NCI-H524 treated with DMSO at 0.1 percent for 48 hours (cell line): ENCODE data around the gene HNRNPUL2.

Experiments used
- DNase-seq: peaks from one replicate; lab custom pipeline; 2025; lab: John Stamatoyannopoulos, UW

The HNRNPUL2 gene

DNA sequence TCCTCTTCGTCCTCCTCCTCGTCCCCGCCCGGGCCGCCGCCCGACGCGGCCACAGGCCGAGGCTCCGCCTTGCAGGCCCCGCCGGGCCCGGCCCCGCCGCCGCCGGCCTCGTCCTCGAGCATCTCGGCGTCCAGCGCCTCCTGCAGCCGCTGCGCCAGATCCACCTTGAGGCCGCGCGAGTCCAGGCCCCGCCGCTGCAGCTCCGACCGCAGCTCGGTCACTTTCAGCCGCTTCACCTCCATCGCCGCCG is 417 bp downstream of the HNRNPUL2 start:
- no peak for DNase-seq

DNA sequence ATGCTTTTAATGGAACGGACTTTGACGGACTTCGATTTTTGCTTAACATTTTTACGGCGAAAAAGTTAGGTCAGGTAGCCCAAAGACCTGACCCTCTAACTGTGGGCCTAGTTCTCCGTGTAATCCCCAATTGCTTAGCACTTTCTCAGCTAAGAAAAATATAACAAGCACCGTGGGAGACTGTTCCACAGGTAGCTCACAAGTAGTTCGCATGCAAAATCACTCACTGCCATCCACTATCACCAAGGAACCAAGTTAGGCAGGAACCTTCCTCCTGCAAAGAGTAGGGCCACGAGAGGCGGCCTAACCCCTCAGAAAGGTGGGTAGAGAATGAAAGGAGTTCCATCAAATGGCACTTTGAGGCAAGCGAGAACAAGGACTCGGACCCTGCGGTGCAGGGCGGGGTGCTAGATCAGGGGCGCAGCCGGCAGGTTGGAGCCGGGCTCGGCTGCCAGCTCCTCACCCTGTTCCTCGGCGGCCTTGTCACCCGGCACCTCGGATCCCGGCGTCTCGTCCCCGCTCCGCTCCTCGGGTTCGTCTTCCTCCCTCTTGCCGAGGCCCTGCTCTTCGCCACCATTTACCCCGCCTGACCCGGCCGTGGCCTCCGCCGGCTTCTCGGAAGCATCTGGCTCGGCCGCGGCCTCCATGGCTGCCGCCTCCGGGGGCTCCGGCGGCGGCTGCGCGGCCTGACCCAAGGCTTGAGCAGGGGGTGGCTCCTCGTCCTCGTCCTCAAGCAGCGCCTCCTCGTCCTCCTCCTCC is 922 bp downstream of the HNRNPUL2 start:
- no peak for DNase-seq

DNA sequence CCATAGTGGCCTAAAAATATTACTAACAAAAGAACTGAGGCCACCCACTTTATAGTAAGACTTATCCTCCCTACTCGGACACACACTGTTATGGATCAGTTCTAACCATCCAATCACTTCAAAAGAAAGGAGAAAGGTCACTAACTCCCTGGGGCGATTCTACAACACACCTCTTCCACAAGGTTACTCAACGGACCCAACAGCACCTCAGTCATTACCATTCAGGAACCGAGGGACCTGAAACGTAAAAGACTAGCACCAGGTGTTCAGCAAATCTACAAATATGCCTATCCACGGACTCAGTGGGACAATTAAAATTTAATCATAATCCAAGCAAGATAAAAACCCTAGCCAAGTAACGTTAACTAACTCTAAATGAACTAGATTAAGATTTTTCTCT is 1.6 kb downstream of the HNRNPUL2 start:
- DNase-seq: no peak

DNA sequence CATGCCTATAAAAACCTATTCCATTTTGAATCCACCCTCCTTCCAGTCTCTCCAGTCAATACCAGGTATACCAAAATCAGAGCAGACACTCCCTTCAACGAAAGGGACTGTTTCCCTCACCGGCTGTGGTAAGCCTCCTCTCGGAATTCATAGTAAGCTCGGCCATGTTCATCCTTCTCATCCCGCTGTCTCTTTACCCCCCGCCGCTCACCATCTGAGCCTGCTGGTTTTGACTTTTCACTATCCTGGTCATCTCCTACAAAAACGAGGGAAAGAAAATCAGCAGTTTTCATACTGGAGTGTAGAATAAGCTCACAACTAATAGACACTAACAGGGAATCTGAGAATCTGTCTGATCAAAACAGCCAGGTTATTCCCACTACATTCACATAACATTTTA is 3.1 kb downstream of the HNRNPUL2 start:
- DNase-seq: no peak

DNA sequence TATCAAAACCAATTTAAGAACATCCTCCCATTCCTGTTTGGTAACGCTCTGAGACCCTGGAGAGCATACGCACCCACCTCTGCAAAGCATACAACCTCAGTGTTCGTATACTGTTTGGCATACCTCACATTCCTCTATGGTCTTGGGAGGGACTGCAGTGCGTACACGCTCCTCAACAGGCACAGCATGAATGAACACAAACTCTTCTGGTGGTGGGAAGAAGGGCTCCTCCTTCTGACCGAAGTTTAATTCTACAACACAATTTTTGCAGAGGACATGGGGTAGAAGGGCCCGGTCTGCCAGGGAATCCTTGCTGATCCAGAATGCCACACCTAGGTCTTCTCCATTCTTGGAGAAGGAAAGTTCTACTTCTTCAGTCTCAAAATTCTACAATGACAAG is 5.3 kb downstream of the HNRNPUL2 start:
- DNase-seq: no peak

DNA sequence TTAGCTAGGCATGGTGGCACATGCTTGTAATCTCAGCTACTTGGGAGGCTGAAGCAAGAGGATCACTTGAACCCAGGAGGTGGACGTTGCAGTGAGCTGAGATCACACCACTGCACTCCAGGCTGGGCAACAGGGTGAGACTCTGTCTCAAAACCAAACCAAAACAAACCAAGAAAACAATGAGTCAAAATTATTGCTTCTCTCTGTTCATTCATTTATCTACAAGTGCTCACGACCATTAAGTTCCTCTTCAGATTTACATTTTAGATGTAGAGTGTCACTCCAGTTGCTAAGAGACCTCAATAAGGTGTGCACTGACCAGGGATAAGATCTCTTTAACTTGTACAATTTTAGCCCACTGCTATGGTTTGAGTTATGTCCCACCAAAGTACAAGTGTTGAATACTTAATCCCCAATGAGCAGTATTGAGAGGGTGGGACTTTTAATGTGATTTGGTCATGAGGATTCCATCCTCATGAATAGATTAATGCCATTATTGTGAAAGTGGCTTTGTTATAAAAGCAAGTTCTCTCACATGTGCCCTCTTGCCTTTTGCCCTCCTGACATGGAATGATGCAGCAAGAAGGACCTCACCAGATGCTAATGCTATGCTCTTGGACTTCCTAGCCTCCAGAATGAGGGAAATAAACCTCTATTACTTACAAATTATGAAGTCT is 7.8 kb downstream of the HNRNPUL2 start:
- DNase-seq: no peak

DNA sequence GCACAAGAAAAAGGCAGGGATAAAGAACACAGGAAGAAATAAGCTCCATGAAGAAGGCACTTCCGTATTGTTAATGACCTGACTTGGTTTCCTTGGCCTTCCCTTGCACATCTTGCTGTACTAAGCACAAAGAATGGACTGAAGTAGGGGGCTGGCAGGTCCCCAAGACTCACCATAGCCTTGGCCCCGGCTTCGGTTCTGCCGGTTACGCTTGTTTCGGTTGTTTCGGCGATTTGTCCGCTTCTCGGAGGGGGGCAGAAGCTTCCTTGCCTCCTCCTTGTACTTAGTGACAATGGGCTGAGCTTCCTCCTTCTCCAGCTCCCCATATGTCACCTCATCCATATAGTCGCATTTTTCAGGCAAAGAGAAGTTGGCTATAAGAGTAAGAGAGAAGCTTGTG is 10.4 kb downstream of the HNRNPUL2 start:
- no peak for DNase-seq

DNA sequence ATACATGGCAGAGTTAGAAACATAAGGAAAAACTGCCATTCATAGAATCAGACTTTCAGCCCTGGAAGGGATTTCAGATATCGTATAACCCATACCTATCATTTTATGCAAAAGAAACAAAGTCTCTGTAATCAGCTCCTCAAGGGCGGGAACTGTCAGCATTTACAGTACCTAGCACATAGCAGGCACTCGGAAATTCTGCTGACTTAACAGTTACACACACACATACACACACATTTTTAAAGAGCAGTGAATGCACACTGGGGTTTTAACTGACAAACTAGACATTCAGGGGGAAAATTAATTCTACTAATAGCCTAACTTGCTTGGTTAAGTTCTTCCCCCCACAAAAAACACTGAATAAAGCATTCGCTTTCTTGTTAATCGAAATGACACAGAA is 11.1 kb downstream of the HNRNPUL2 start:
- no peak for DNase-seq

DNA sequence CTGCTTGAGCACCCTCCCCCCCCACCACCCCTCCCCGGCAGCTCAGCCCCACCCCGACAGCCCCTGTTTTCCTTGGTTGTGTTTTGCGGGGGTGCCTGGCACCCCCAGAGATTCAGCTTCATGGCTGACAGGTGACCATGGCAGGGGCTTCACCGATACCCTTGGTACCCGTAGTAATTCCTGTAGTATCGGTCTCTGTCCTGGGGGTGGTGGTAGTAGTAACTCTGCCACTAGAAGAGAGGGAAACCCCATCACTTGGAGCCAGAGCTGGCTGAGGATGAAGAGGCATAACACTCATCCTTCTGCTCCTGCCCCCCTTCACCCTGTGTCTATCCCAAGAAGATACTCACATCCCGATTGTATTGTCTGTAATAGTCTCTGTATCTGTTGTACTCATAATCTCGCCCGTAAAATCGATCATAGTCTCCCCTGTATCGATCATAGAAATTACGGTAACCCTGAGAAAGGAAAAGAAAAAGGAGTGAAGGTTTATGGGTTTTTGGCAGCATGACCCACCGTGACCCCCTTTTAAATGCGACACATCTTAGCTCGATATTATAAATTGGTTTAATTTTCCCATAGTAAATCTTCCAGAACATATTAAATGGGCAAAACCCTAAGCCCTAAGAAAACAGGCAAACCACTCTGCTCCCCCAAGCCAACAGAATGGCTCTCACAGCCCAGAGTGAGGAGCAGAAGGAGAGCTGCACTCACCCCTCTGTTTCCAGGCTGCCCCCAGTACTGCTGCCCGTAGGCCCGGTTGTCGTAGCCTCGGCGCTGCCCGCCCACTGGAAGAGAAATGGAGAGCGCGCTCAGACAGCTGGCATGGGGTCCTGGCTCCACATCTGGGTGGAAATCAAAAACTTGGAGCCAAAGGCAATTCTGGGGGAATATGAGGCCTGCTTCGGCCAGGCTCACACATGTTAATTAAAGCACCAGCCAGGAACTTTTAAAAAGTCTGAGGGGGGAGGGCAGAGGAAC is 11.8 kb downstream of the HNRNPUL2 start:
- no peak for DNase-seq

DNA sequence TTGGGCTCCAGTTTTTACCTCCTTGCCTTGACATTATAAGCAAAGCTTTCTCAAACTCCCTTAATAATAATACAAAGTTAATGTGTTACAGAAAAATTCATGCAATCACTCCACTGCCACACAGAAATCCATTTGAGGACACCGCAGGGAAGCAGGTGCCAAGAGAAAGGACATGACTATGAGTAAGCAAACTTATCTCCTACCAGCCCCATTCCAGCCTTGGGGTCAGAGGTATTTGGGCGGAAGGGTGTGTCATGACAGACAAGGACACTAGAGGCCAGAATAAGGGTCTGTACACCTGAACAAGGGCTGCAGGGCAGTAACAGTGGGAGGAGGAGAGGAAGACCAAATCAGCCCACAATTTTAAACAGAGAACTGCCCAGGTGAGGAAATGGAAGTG is 13.9 kb downstream of the HNRNPUL2 start:
- DNase-seq: no peak

DNA sequence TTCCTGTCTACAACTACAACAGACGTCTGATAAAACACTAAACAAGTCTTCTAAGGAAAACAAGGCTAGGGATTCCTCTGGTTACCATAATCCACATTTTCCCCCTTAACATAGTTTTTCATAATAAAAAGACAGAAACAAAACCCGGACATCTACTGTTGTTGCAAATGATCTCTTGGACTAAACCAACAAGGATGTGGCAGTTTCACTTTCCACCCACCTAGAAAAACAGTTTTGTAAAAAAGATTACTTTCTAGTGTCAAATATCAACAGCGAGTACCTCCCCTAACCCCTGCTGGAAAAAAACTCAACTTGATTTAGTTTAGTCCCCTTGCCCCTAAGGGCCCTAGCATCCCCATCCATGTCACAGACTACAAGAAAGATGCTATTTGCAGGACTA is 14.4 kb downstream of the HNRNPUL2 start:
- no peak for DNase-seq

DNA sequence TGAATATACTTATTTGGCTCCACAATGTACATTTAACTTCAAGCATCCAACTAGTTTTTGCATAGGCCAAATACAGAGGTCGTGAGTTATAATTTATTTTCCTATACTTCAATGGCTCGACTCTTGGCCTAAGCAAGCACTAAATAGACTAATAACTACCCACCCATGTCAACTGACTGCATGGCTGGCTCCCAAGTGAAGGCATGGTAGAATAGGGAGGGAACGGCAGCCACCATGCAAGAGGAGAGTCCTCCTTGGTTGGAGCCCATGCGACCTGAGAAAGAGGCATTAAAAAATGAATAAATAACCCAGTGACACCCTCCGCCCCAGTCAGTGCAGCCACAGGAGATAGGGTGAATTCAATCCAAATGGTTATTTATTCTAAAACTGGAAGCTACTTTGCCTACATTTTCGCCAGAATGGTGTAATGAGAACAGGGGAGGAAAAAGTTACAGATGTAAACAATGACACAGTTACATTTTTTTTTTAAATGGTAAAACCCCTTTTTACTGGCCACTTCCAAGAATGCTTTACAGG is 14.9 kb downstream of the HNRNPUL2 start:
- DNase-seq: no peak

DNA sequence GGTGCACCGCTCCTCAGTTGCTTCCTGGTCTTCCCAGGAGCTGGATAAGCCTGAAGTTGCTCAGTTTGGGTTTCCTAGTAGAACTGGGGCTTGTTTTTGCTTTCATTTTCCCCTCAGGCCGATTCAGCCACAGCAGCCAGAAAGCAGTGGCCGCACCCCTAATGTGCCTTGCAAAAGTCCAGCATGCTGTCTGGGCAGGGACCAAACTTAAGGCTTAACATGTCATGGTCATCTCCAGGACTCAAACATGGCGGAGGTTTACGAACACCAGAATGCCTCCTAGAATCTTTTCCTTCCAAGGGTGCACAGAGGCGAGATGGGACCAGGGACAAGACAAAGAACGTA is 17.3 kb downstream of the HNRNPUL2 start:
- DNase-seq: no peak

DNA sequence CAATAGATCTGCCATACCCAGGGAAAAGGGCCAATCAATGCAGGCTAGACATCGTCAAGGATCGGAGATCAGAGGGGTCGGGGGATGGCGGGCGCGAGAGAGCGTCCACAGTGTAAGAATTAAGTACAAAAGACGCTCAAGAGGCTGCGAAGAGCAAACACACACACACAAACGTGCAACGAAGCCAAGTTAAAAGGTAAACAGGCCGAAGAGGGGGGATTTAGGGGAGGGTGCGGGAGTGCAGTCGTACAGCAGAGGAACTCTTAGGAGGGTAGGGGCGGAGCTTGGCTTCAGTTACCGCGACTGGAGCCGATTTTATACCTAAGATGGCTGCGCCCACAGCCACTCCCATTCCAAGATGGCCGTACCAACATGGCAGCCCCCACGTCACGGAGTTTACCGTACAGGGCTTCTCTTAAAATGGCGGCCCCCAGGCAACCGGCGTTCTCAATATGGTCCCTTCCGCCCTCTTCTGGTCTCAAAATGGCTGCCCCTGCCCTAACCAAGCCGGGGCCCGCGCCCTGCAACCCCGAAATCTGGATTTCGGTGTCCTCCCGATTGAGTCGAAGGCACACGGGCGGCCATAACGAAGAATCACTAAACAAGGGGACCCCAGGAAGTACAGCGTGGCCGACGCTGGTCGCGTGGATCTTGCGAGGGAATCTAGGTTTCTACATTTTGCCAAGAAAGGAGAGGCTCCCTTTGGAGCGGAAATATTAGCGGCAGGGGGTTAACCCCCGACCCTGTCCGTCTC is 17.8 kb downstream of the HNRNPUL2 start:
- DNase-seq: peak; percentile 86

DNA sequence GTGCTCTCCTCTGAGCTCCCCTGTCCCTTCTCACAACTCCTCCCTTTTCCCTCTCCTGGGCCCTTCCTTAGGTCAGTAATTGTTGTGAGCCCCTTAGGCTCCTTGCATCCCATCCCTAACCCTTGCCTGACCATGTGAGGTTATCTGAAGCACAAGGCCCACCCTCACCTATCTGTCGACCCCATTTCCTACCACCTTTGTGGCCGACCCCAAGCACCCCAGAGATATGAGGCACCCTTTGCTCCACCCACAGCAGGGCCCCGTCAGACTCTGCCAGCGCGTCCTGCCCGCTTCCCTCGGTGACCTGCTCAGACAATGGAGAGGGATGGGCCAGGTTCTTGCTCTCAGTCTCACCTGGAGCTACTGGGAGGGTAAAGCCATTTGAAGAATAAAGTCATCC is 18.5 kb downstream of the HNRNPUL2 start:
- no peak for DNase-seq

DNA sequence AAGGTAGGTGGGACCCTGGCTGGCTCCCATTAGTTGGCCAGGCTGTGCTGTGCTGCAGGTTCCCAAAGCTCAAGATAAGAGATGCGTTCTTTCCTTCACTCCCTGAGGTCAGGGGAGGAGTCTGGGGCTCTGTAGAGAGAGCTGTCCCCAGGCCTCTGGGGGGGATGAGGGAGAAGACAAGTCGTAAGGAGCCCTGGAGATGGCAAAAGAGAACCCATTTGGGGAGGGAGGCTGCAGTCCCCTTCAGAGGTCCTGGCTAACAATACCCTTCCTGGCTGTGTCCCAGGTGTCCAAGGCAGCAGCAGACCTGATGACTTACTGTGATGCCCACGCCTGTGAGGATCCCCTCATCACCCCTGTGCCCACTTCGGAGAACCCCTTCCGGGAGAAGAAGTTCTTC is 18.9 kb downstream of the HNRNPUL2 start:
- no peak for DNase-seq

DNA sequence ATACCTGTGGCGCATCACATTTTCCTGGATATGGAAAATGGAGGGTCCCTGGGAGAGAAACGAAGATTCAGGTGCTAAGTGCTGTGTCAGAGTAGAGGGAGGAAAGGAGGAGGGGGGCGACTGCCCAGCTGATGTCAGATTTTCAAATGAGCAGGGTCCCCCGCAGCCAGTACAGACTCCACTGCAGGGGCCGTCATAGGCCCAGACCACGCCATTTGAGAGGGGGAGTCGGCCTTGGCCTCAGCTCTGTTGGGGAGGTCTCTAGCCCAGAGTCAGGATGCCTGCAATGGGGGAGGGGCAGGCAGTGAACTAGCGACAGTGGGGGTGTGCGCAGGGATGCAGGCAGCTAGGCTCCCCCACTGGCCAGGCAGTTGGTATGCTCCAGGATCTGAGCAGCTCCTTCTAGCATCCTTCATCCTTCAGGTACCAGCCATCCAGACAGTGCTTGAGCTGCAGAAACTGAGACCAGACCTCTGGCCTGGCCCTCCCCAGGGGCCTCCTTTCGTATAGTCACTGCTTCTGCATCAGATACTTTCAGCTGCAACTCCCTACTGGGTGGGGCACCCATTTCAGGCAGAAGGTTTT is 19.9 kb downstream of the HNRNPUL2 start, which contains the start of the genes BSCL2 and GNG3:
BSCL2 (minus strand) TSS at position 148 of the 585 bp plus-strand sequence. CDS start 229 bp downstream, outside the sequence.
GNG3 (plus strand) TSS at position 400 of the 585 bp plus-strand sequence. CDS start 620 bp downstream, outside the sequence.
- DNase-seq: no peak

DNA sequence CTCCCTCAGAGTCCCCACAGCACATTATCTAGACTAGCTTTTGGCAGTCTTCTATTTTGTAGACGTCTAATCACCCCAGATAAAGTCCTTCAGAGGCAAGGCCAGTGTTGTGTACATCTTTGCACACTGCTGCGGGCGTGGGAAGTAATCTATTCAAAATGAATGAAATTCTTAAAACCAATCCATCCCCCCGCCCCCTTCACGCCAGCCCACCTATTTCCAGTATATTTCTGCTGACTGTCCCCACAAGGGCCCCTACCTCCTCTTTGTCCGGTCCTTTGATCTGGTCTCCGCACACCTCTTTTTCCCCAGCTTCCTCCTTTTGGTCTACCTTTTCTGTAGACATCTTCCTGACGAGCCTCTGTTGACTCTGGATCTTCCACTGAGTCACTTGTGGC is 20.4 kb downstream of the HNRNPUL2 start:
- no peak for DNase-seq

DNA sequence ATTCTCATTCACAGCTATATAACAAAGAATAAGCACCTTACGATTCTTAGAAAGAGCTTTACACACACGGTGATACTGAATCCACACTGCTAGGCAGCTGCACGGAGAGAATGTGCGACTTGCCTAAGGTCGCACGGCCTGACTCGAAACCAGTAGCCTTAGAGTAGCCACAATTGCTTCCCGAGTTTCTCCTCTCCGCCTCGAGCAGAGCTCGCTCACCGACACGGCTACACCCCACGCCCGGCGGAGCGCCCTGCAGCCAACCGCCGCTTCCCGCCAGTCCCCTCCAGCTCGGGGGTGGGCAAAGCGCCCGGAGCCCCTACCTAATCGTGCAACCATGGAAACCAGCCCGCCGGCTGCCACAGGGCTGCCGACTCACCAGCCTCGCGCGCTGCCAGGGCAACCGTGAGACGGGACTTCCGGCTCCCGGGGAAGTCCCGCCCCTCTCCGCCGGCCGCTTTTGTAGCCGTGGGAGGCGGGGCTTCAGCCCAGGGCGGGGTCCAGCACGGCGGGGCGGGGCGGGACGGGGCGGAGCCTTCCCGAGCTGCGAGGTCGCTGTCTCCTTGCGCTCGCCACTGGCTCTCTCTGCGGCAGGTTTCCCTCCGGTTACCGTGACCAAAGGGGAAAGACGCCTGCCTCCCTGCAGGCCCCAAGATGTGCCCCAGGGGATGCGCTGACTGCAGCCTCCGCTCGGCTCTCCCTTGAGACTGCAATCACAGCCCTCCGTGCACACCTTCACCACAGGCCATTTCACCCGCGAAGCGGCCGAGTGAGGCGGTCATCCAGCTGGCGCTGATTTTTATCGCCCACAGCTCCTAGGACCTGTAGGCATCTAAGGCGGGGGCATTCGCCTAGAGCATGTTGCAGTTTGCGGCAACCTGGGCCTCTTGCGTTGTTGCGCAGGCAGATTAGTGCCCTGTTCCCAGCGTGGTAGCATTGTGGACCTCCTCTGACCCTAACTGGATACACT is 21.1 kb downstream of the HNRNPUL2 start:
- DNase-seq: peak; percentile 54

DNA sequence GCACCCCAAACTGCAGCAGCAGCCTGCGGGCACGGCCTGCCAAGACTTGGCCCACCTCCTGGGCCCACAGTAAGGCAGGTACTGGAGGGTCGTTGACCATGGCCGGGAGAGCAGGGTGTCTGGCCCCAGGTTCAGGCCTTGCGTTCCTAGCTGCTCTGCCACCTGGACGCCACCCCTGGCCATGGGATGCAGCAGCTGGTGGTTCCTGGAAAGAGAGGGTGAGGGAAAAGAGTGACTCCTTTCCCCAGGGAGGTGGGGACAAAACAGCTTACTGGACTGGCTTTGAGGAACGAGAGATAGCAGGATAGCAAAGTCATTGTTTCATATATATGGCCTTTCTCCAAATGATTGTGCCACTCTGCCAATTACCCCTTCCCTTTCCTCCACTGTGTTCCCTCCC is 21.8 kb downstream of the HNRNPUL2 start:
- no peak for DNase-seq
